ENCODE measurements around the gene TDRD7.

GRCh38 chr9:97427885-97428284 lies 16.0 kb downstream of the TDRD7 start:
- TF ChIP-seq CTCF (IDR thresholded peaks at IDR 0.05) (no peak), ZFX (IDR thresholded peaks at IDR 0.05; ENCODE audit: borderline replicate concordance) (no peak)

Data from 22Rv1 (cell line).